ENCODE measurements around the gene KLC1.

DNA sequence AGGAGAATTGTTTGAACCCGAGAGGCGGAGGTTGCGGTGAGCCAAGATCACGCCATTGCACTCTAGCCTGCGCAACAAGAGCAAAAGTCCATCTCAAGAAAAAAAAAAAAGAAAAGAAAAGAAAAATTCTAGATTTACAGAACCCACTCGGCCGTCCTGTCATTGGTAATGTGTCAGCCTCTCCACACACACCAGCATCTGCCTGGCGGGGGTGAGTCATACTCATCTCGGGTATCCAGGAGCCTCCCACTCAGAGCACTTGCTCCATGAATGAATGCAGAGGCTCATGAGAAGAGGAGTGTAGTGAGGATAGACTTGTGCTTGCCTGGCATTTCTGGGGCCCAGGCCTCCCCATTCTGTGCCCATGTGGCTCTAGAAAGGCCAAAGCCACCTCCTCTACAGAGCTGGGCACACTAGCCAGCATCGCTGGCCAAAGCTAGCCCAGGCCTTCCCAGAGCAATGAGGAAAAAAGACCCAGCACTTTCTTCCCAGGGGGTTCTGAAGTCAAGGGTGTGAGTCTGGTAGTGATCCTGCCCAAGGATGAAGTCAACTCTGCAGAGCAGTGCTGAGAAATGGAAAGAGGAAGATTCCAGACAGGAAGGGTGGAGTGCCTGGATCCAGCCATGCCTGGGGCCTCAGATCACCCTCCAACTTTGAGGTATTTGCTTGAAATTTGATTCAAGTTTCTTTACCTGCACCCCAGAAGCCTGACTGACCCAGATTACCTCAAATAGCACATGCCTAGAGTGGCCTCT, 31.2 kb upstream of the KLC1 start:
- TF ChIP-seq EZH2 (IDR thresholded peaks at IDR 0.05; ENCODE audit: low read length, unreplicated experiment) (no peak), EZH2phosphoT487 (IDR thresholded peaks at IDR 0.05; ENCODE audit: borderline replicate concordance, low read length) (no peak)
- TF ChIP-seq, protein P1, sequence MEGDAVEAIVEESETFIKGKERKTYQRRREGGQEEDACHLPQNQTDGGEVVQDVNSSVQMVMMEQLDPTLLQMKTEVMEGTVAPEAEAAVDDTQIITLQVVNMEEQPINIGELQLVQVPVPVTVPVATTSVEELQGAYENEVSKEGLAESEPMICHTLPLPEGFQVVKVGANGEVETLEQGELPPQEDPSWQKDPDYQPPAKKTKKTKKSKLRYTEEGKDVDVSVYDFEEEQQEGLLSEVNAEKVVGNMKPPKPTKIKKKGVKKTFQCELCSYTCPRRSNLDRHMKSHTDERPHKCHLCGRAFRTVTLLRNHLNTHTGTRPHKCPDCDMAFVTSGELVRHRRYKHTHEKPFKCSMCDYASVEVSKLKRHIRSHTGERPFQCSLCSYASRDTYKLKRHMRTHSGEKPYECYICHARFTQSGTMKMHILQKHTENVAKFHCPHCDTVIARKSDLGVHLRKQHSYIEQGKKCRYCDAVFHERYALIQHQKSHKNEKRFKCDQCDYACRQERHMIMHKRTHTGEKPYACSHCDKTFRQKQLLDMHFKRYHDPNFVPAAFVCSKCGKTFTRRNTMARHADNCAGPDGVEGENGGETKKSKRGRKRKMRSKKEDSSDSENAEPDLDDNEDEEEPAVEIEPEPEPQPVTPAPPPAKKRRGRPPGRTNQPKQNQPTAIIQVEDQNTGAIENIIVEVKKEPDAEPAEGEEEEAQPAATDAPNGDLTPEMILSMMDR (conservative IDR thresholded peaks at IDR 0.05; ENCODE audit: low read depth, low read length): no peak

All from PC-3 (cell line).